ENCODE data around the gene DOLK.

GRCh38 chr9:128898382-128898781 lies 49.0 kb downstream of the DOLK start:
- TF ChIP-seq, protein P1, sequence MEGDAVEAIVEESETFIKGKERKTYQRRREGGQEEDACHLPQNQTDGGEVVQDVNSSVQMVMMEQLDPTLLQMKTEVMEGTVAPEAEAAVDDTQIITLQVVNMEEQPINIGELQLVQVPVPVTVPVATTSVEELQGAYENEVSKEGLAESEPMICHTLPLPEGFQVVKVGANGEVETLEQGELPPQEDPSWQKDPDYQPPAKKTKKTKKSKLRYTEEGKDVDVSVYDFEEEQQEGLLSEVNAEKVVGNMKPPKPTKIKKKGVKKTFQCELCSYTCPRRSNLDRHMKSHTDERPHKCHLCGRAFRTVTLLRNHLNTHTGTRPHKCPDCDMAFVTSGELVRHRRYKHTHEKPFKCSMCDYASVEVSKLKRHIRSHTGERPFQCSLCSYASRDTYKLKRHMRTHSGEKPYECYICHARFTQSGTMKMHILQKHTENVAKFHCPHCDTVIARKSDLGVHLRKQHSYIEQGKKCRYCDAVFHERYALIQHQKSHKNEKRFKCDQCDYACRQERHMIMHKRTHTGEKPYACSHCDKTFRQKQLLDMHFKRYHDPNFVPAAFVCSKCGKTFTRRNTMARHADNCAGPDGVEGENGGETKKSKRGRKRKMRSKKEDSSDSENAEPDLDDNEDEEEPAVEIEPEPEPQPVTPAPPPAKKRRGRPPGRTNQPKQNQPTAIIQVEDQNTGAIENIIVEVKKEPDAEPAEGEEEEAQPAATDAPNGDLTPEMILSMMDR (IDR thresholded peaks at IDR 0.05), result no peak
- TF ChIP-seq POLR2A (IDR thresholded peaks at IDR 0.05), result no peak

Measured in heart left ventricle (tissue), 13 donors.